IPS-18c (cell line): ENCODE data around the gene DPP4.

Experiments used
- H3K4me3 ChIP-seq: 2 replicates; pipeline ENCODE4 v1.7.0; 2013; ENCODE audit warnings: low read depth, mild to moderate bottlenecking, low read length, moderate library complexity; ENCODE audit not compliant: insufficient read depth
- H3K9me3 ChIP-seq: one replicate; pipeline ENCODE4 v1.6.1; 2013; ENCODE audit warnings: mild to moderate bottlenecking, low read length, moderate library complexity; ENCODE audit not compliant: control insufficient read depth, insufficient read depth

The DPP4 gene

GRCh38 chr2:162038725-162039124 lies 35.3 kb downstream of the DPP4 start:
- no peaks in the 10 kb centered on the region for H3K9me3 ChIP-seq
- H3K4me3 ChIP-seq, result no peak overlapping the region

- H3K4me3 ChIP-seq, result no peak overlapping the region
- no peaks in the 10 kb centered on the region for H3K9me3 ChIP-seq
Observed at GRCh38 chr2:162037886-162038285, 36.1 kb downstream of the DPP4 start.

- H3K9me3 ChIP-seq, result no peaks in the 10 kb centered on the region
- no peak overlapping the region for H3K4me3 ChIP-seq
Observed at GRCh38 chr2:162037028-162037795, 36.8 kb downstream of the DPP4 start.

GRCh38 chr2:162035981-162036380 lies 38.0 kb downstream of the DPP4 start:
- no peaks in the 10 kb centered on the region for H3K9me3 ChIP-seq

GRCh38 chr2:162030363-162031190 lies 43.4 kb downstream of the DPP4 start:
- H3K4me3 ChIP-seq, result no peak overlapping the region
- no peaks in the 10 kb centered on the region for H3K9me3 ChIP-seq

More at GRCh38 chr2:162035981-162036380, 38.0 kb downstream of the DPP4 start:
- H3K4me3 ChIP-seq, result no peak overlapping the region

- no peak overlapping the region for H3K4me3 ChIP-seq
- no peaks in the 10 kb centered on the region for H3K9me3 ChIP-seq
Observed at GRCh38 chr2:162029287-162029901, 44.6 kb downstream of the DPP4 start.

- H3K4me3 ChIP-seq, result no peak overlapping the region
- H3K9me3 ChIP-seq, result no peaks in the 10 kb centered on the region
Observed at GRCh38 chr2:162028511-162028910, 45.5 kb downstream of the DPP4 start.

- H3K4me3 ChIP-seq, result no peak overlapping the region
- no peaks in the 10 kb centered on the region for H3K9me3 ChIP-seq
Observed at GRCh38 chr2:162025121-162025911, 48.7 kb downstream of the DPP4 start.

GRCh38 chr2:162022290-162022945 lies 51.6 kb downstream of the DPP4 start:
- no peak overlapping the region for H3K4me3 ChIP-seq
- no peaks in the 10 kb centered on the region for H3K9me3 ChIP-seq

GRCh38 chr2:162021516-162022058 lies 52.4 kb downstream of the DPP4 start:
- Histone ChIP-seq H3K9me3 (no peaks in the 10 kb centered on the region), H3K4me3 (no peak overlapping the region)

- H3K4me3 ChIP-seq, result no peak overlapping the region
- no peaks in the 10 kb centered on the region for H3K9me3 ChIP-seq
Observed at GRCh38 chr2:162018530-162018929, 55.5 kb downstream of the DPP4 start.

GRCh38 chr2:162017233-162017632 lies 56.8 kb downstream of the DPP4 start:
- Histone ChIP-seq H3K9me3 (no peaks in the 10 kb centered on the region), H3K4me3 (no peak overlapping the region)

- no peak overlapping the region for H3K4me3 ChIP-seq
Observed at GRCh38 chr2:162016080-162016479, 57.9 kb downstream of the DPP4 start.

GRCh38 chr2:162014751-162015150 lies 59.3 kb downstream of the DPP4 start:
- Histone ChIP-seq H3K9me3 (no peaks in the 10 kb centered on the region), H3K4me3 (no peak overlapping the region)

More at GRCh38 chr2:162016080-162016479, 57.9 kb downstream of the DPP4 start:
- no peaks in the 10 kb centered on the region for H3K9me3 ChIP-seq

- Histone ChIP-seq H3K4me3 (no peak overlapping the region), H3K9me3 (no peaks in the 10 kb centered on the region)
Observed at GRCh38 chr2:162013514-162014475, 60.2 kb downstream of the DPP4 start.
